Stomach (tissue), 4 donors: Measurements from ENCODE around the gene EHD1.

Experiments used
- CTCF ChIP-seq, 7 experiments: fragments of 450-650 bp in 4 of 7; fragments of 200-600 bp in 3 of 7; sonication (generic) in 3 of 7; IDR thresholded peaks; one replicate each; pipeline ENCODE4 v1.5.1; 2016 to 2019; ENCODE audit warnings: antibody characterized with exemption in 7 of 7, control low read depth in 2 of 7, mild to moderate bottlenecking in 1 of 7
- EP300 ChIP-seq: sonication (generic); formaldehyde crosslinking; IDR thresholded peaks from one replicate; pipeline ENCODE4 v1.6.1; 2017; ENCODE audit warnings: antibody characterized with exemption
- POLR2A ChIP-seq, 4 donors: fragments of 450-650 bp; IDR thresholded peaks; one replicate each; pipeline ENCODE4 v1.6.1; 2016; ENCODE audit warnings: antibody characterized with exemption in 4 of 4, control low read depth in 2 of 4, mild to moderate bottlenecking in 1 of 4, moderate library complexity in 1 of 4

GRCh38 chr11:64880240-64881001 lies 2.0 kb upstream of the EHD1 start:
- TF ChIP-seq CTCF (IDR thresholded peaks at IDR 0.05) (no peak), POLR2A (IDR thresholded peaks at IDR 0.05) (no peak), EP300 (no peak)
